ENCODE results near the gene NUP50. TPM values are rescaled to one million over a fixed set of nuclear protein-coding genes. Genes with fewer than 3 reads are reported as not detected.

Gene NUP50
- total and polyA plus RNA-seq, 2 of the 13 experiments (the other 11 are each of a cell fraction or from before 2014, with no cell fraction given), result 14.2 to 52.4 TPM

GRCh38 chr22:45159652-45160462 lies 3.9 kb upstream of the NUP50 start (continued):
- TF ChIP-seq HNF4A (CRISPR knock-in tag; IDR thresholded peaks at IDR 0.05) (peak; percentile 79), SNAPC4 (CRISPR knock-in tag; IDR thresholded peaks at IDR 0.05) (no peak), TBX2 (CRISPR knock-in tag; IDR thresholded peaks at IDR 0.05; ENCODE audit: borderline replicate concordance) (peak; percentile 58; the same call in 1 of the 2 replicates), SNRNP70 (IDR thresholded peaks at IDR 0.05; ENCODE audit: low read depth, low read length) (no peak), ZNF12 (CRISPR knock-in tag; IDR thresholded peaks at IDR 0.05) (no peak), ZNF766 (CRISPR knock-in tag; IDR thresholded peaks at IDR 0.05; ENCODE audit: borderline replicate concordance) (no peak), RAD21 (CRISPR knock-in tag; IDR thresholded peaks at IDR 0.05) (no peak), GRHL1 (CRISPR knock-in tag; conservative IDR thresholded peaks at IDR 0.05) (no peak), HOXA5 (CRISPR knock-in tag; IDR thresholded peaks at IDR 0.05) (no peak), AKNA (CRISPR knock-in tag; IDR thresholded peaks at IDR 0.05; ENCODE audit: borderline replicate concordance) (no peak), ZNF101 (CRISPR knock-in tag; IDR thresholded peaks at IDR 0.05; ENCODE audit: borderline replicate concordance, low read depth) (no peak), ZNF607 (CRISPR knock-in tag; IDR thresholded peaks at IDR 0.05; ENCODE audit: borderline replicate concordance) (no peak), KLF11 (CRISPR knock-in tag; IDR thresholded peaks at IDR 0.05) (no peak; the same call in 1 of the 2 replicates)
- TF ChIP-seq, protein P1, sequence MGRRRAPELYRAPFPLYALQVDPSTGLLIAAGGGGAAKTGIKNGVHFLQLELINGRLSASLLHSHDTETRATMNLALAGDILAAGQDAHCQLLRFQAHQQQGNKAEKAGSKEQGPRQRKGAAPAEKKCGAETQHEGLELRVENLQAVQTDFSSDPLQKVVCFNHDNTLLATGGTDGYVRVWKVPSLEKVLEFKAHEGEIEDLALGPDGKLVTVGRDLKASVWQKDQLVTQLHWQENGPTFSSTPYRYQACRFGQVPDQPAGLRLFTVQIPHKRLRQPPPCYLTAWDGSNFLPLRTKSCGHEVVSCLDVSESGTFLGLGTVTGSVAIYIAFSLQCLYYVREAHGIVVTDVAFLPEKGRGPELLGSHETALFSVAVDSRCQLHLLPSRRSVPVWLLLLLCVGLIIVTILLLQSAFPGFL (CRISPR knock-in tag; IDR thresholded peaks at IDR 0.05), result no peak
